ENCODE data around the gene BARX2.

DNA sequence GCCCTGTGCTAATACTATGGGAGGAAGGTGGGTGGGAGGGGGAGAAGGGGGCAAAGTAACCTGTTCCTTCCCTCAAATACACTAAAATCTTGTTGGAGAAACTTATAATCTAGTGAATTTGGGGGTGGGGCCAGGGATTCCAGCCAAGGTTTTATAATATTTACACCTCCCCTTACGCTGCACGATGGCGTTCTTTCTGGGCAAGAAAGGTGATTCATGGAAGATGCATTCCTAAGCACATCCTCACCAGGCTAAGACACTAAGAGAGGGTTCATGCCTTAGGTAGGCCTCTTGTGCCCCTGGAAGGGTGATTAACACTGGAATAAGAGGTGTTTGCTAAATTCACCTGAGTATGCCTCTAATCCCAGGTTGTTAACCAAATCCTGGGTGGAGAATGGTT lies 82.6 kb downstream of the BARX2 start:
- TF ChIP-seq PAX5 (IDR thresholded peaks at IDR 0.05; ENCODE audit: insufficient read depth, low read length, severe bottlenecking) (no peak), POLR2A (IDR thresholded peaks at IDR 0.05; ENCODE audit: low read depth, low read length) (no peak), POLR2AphosphoS5 (IDR thresholded peaks at IDR 0.05; ENCODE audit: low read depth, low read length) (no peak), SPI1 (IDR thresholded peaks at IDR 0.05; ENCODE audit: low read depth, low read length) (no peak), TAF1 (IDR thresholded peaks at IDR 0.05; ENCODE audit: low read depth, low read length) (no peak)

Measured in GM12891 (cell line).